Measurements from ENCODE around the gene GSTK1. TPM values are rescaled to one million over a fixed set of nuclear protein-coding genes. Genes with fewer than 3 reads are reported as not detected.

The GSTK1 gene
- total RNA-seq = 73.5 and 81.7 TPM in 2 replicates

GRCh38 chr7:143263266-143264195 is at the start of gene GSTK1:
GSTK1 (plus strand) TSS chr7:143263441; CDS start chr7:143263514, 73 bp downstream.

DNA sequence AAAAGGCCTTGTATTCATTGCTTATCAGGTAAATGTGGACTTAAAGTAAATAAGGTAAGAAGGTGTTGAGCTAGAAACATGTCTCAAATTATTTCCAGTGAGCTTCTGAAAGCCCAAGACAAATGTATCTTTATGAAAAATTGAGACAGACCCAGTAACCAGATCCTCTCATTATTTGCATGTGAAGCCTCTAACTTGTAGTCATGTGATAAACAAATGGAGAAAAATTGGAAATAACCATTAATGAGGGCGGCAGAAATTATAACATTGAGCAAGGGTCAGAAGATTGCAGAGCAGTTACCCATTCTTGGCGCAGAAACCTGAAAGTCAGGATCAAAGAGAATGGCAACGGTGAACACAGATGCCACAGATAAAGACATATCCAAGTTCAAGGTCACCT is 41.5 kb upstream of the GSTK1 start, which contains the start of gene TAS2R40:
Gene TAS2R40, plus strand, starts transcription at position 301 of the 400 bp plus-strand sequence. Its CDS starts 42 bp downstream, at position 343.

DNA sequence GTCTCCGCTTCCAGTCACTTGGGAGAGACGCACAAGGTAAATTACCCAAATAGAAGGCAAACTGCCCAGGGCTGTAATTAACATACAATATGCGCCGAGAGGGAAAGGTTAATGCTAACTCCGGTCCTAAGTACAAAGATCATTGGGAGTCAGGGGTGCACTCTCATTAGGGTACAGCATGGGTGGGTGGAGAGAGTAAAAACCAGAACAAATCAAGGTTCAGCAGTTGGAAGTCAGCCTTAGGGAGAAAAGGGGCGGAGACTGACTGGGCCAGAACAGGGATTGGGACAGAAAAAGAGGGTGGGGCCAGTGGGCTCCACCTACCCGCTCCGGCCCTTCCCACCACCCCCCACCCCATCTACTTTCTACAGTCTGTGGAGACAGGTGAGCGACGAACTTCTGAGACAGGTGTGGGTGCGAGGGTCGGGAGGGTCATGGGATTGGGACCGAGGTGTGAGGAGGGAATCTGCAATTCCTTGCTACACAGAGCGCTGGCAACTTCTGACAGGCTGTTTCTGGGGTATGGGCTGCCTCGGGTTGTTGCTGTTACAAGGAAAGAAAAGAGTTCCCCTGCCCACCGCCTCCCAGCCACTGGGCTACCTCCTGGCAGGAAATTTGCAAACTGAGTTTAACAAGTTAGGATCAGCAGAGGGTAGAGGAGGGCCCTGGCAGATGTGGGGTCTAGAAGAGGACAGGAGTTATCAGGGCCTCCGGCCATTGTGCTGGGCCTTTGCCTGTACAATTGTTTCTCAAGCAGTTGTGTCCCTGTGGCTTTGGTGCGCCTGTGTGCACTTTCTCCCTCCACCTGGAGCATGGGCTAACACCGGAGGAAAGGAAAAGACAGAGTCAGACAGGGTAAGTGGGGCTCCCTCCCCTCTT is 21.6 kb downstream of the GSTK1 start, which contains the start of gene TMEM139:
Gene TMEM139, plus strand, starts transcription at position 368 of the 879 bp plus-strand sequence. CDS start 1,000 bp downstream, outside the sequence.

GRCh38 chr7:143287935-143288826 is 24.9 kb downstream of the GSTK1 start, which contains the start of gene CASP2:
CASP2 (plus strand) TSS chr7:143288351; CDS start chr7:143288456, 105 bp downstream.

DNA sequence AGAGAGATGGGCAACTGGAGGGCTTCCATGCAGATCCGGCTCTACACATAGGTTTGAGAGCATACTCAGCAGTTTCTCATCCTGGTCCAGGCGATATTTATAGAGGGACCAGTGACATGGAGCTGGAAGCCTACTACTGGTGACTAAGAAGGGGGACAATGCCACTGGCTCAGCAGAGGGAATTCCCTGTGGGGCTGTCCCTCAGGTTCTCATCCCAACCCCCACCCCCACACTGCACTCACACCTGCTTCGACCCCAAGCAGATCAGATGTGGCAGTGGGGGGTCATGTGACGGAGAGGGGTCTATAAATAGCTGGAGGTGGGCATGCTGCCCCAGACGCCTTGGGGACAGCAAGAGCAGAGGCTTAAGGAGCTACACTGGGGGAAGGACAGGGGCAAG is 52.5 kb downstream of the GSTK1 start, which contains the start of gene CLCN1:
Gene CLCN1, plus strand, starts transcription at position 336 of the 400 bp plus-strand sequence. CDS start 102 bp downstream, outside the sequence.

Small RNAs within 50 kb of the gene (small RNA-seq; reads per million reads assigned to genes)
- gene AC073342.3 (not detected), gene RN7SL481P (not detected), gene RN7SL535P (not detected)

Other genes starting within 250 kb of the GSTK1 start
- 0.33 TPM in 1 of 2 replicates, not detected in the other for gene OR9A2, start 236.3 kb upstream of the GSTK1 start, total RNA-seq
- gene OR6V1, start 211.1 kb upstream of the GSTK1 start, total RNA-seq = not detected in 2 replicates
- gene PIP, start 131.4 kb upstream of the GSTK1 start, total RNA-seq = not detected in 2 replicates
- not detected in 2 replicates for gene TAS2R39, start 80.0 kb upstream of the GSTK1 start, total RNA-seq
- gene TAS2R40, start 41.4 kb upstream of the GSTK1 start, total RNA-seq = not detected in 2 replicates
- not detected in 2 replicates for gene TMEM139, start 21.5 kb downstream of the GSTK1 start, total RNA-seq
- 19.9 and 21.6 TPM in 2 replicates for gene CASP2, start 24.9 kb downstream of the GSTK1 start, total RNA-seq
- gene CLCN1, start 52.7 kb downstream of the GSTK1 start, total RNA-seq = not detected in 2 replicates
- 0.65 and 0.76 TPM in 2 replicates for gene FAM131B, start 99.3 kb downstream of the GSTK1 start, total RNA-seq
- 91.2 and 116 TPM in 2 replicates for gene ZYX, start 117.9 kb downstream of the GSTK1 start, total RNA-seq
- gene EPHA1, start 145.4 kb downstream of the GSTK1 start, total RNA-seq = 0.33 TPM in 1 of 2 replicates, not detected in the other
- gene TAS2R60, start 180.0 kb downstream of the GSTK1 start, total RNA-seq = not detected in 2 replicates
- gene TAS2R41, start 214.4 kb downstream of the GSTK1 start, total RNA-seq = 0.19 TPM in 1 of 2 replicates, not detected in the other

Data from vein endothelial cell (primary cell).